Activated CD8-positive, alpha-beta T cell treated with anti-CD3 and anti-CD28 coated beads, Interleukin-2, amount 10 ng/mL, durations not matched to agents 7 days and 5 days (primary cell): ENCODE results near the gene BMP15. TPM values are rescaled to one million over a fixed set of nuclear protein-coding genes. Genes with fewer than 3 reads are reported as not detected.

Experiments used
- ATAC-seq: fragments of 150-1000 bp; cut with Tn5 transposase; one replicate; pipeline ENCODE4 v1.10.0; 2021; ENCODE audit warnings: moderate library complexity
- CTCF ChIA-PET: fragments of 350-600 bp; sonication (Branson Sonifier 250); formaldehyde crosslinking; loops from one replicate; lab custom pipeline; 2021; ENCODE audit warnings: antibody characterized with exemption; lab: Charles Lee
- POLR2A ChIA-PET: fragments of 350-600 bp; sonication (Branson Sonifier 250); formaldehyde crosslinking; loops from one replicate; lab custom pipeline; 2021; ENCODE audit warnings: antibody characterized with exemption; lab: Charles Lee
- DNase-seq: peaks from one replicate; pipeline ENCODE4 v3.0.0-alpha.2; 2020
- H3K27ac Mint-ChIP-seq: one replicate; pipeline ENCODE4 v1.8.0; 2021; ENCODE audit warnings: mild to moderate bottlenecking, mixed read lengths
- H3K27me3 Mint-ChIP-seq: one replicate; pipeline ENCODE4 v1.8.0; 2021; ENCODE audit warnings: low read depth, mixed read lengths
- H3K36me3 Mint-ChIP-seq: one replicate; pipeline ENCODE4 v1.8.0; 2021; ENCODE audit warnings: low read depth, mixed read lengths
- H3K4me1 Mint-ChIP-seq: one replicate; pipeline ENCODE4 v1.8.0; 2021; ENCODE audit warnings: low read depth, mixed read lengths
- H3K4me3 Mint-ChIP-seq: one replicate; pipeline ENCODE4 v1.8.0; 2021; ENCODE audit warnings: mild to moderate bottlenecking, mixed read lengths
- H3K9me3 Mint-ChIP-seq: one replicate; pipeline ENCODE4 v1.8.0; 2022; ENCODE audit warnings: mixed read lengths; ENCODE audit not compliant: insufficient read depth
- total RNA-seq, 2 experiments: library from RNA; stranded (reverse); gene quantifications; one replicate each; pipeline ENCODE4 v1.2.3, GENCODE V29; 2021

BMP15 gene
- not detected for total RNA-seq

GRCh38 chrX:50910685-50911176 is at the start of gene BMP15:
Gene BMP15 (plus strand): TSS chrX:50910735. CDS start chrX:50910784, 49 bp downstream.
- H3K36me3 Mint-ChIP-seq, result no peaks in the 10 kb centered on the region
- peaks cover 3% of the 10 kb centered on the region for H3K27me3 Mint-ChIP-seq
- ChIA-PET POLR2A (no interaction called here), CTCF (no interaction called here)
- peaks cover 11% of the 10 kb centered on the region for H3K4me1 Mint-ChIP-seq
- DNase-seq (no peak), ATAC-seq (no peak)
- H3K27ac Mint-ChIP-seq, result no peak within 1 kb of the TSS
- no peak within 1 kb of the TSS for H3K4me3 Mint-ChIP-seq
- H3K9me3 Mint-ChIP-seq, result no peaks in the 10 kb centered on the region

- ChIA-PET POLR2A (no interaction called here), CTCF (no interaction called here)
- no peaks in the 10 kb centered on the region for H3K4me1 Mint-ChIP-seq
- no peaks in the 10 kb centered on the region for H3K27me3 Mint-ChIP-seq
- no peaks in the 10 kb centered on the region for H3K36me3 Mint-ChIP-seq
- DNase-seq (no peak), ATAC-seq (no peak)
- H3K27ac Mint-ChIP-seq, result no peak overlapping the region
- H3K9me3 Mint-ChIP-seq, result no peaks in the 10 kb centered on the region
- H3K4me3 Mint-ChIP-seq, result no peak overlapping the region
These were observed 47.1 kb upstream of the BMP15 start for GRCh38 chrX:50863471-50863870.

GRCh38 chrX:50865311-50865710 is 45.2 kb upstream of the BMP15 start:
- Mint-ChIP-seq H3K27me3 (no peaks in the 10 kb centered on the region), H3K4me3 (no peak overlapping the region), H3K27ac (no peak overlapping the region), H3K9me3 (no peaks in the 10 kb centered on the region), H3K4me1 (no peaks in the 10 kb centered on the region), H3K36me3 (no peaks in the 10 kb centered on the region)
- ATAC-seq, result no peak
- CTCF ChIA-PET, result no interaction called here
- POLR2A ChIA-PET, result no interaction called here
- DNase-seq, result no peak

GRCh38 chrX:50871922-50872453 is 38.5 kb upstream of the BMP15 start:
- ChIA-PET POLR2A (no interaction called here), CTCF (no interaction called here)
- H3K4me3 Mint-ChIP-seq, result no peak overlapping the region
- no peaks in the 10 kb centered on the region for H3K4me1 Mint-ChIP-seq
- H3K27me3 Mint-ChIP-seq, result no peaks in the 10 kb centered on the region
- no peaks in the 10 kb centered on the region for H3K36me3 Mint-ChIP-seq
- no peaks in the 10 kb centered on the region for H3K9me3 Mint-ChIP-seq
- DNase-seq (no peak), ATAC-seq (no peak)
- H3K27ac Mint-ChIP-seq, result no peak overlapping the region

GRCh38 chrX:50874876-50875275 is 35.7 kb upstream of the BMP15 start:
- Mint-ChIP-seq H3K4me3 (no peak overlapping the region), H3K27me3 (no peaks in the 10 kb centered on the region), H3K4me1 (no peaks in the 10 kb centered on the region), H3K36me3 (no peaks in the 10 kb centered on the region), H3K27ac (no peak overlapping the region), H3K9me3 (no peaks in the 10 kb centered on the region)
- ChIA-PET CTCF (no interaction called here), POLR2A (no interaction called here)
- no peak for ATAC-seq
- no peak for DNase-seq

- H3K27ac Mint-ChIP-seq, result no peak overlapping the region
- no peaks in the 10 kb centered on the region for H3K27me3 Mint-ChIP-seq
- no peak for DNase-seq
- CTCF ChIA-PET, result no interaction called here
- H3K36me3 Mint-ChIP-seq, result no peaks in the 10 kb centered on the region
- no peak for ATAC-seq
- POLR2A ChIA-PET, result no interaction called here
- H3K4me1 Mint-ChIP-seq, result no peaks in the 10 kb centered on the region
- no peaks in the 10 kb centered on the region for H3K9me3 Mint-ChIP-seq
- no peak overlapping the region for H3K4me3 Mint-ChIP-seq
These were observed 34.0 kb upstream of the BMP15 start for GRCh38 chrX:50876551-50876950.

GRCh38 chrX:50877310-50877709 is 33.2 kb upstream of the BMP15 start:
- Mint-ChIP-seq H3K36me3 (no peaks in the 10 kb centered on the region), H3K9me3 (no peaks in the 10 kb centered on the region), H3K27me3 (no peaks in the 10 kb centered on the region), H3K4me3 (no peak overlapping the region), H3K27ac (no peak overlapping the region), H3K4me1 (no peaks in the 10 kb centered on the region)
- ChIA-PET CTCF (no interaction called here), POLR2A (no interaction called here)
- no peak for DNase-seq
- no peak for ATAC-seq

- POLR2A ChIA-PET, result no interaction called here
- no peak for DNase-seq
- no peaks in the 10 kb centered on the region for H3K36me3 Mint-ChIP-seq
- no peaks in the 10 kb centered on the region for H3K27me3 Mint-ChIP-seq
- no peaks in the 10 kb centered on the region for H3K4me1 Mint-ChIP-seq
- no peak overlapping the region for H3K4me3 Mint-ChIP-seq
- no peak for ATAC-seq
- no peaks in the 10 kb centered on the region for H3K9me3 Mint-ChIP-seq
- no peak overlapping the region for H3K27ac Mint-ChIP-seq
- CTCF ChIA-PET, result no interaction called here
These were observed 29.5 kb upstream of the BMP15 start for GRCh38 chrX:50881028-50881427.

GRCh38 chrX:50888884-50889283 is 21.7 kb upstream of the BMP15 start:
- H3K27me3 Mint-ChIP-seq, result no peaks in the 10 kb centered on the region
- DNase-seq (no peak), ATAC-seq (no peak)
- H3K4me3 Mint-ChIP-seq, result no peak overlapping the region
- H3K9me3 Mint-ChIP-seq, result no peaks in the 10 kb centered on the region
- no peaks in the 10 kb centered on the region for H3K36me3 Mint-ChIP-seq
- POLR2A ChIA-PET, result interaction anchor here (0.5 kb wide), 1 partner anchor 88 kb away, joined by 4 read pairs; no protein-coding TSS in a partner anchor
- no peak overlapping the region for H3K27ac Mint-ChIP-seq
- H3K4me1 Mint-ChIP-seq, result no peaks in the 10 kb centered on the region
- CTCF ChIA-PET, result no interaction called here

GRCh38 chrX:50889582-50889981 is 21.0 kb upstream of the BMP15 start:
- ATAC-seq (no peak), DNase-seq (no peak)
- H3K4me3 Mint-ChIP-seq, result no peak overlapping the region
- ChIA-PET POLR2A (no interaction called here), CTCF (no interaction called here)
- H3K36me3 Mint-ChIP-seq, result no peaks in the 10 kb centered on the region
- no peak overlapping the region for H3K27ac Mint-ChIP-seq
- no peaks in the 10 kb centered on the region for H3K4me1 Mint-ChIP-seq
- H3K27me3 Mint-ChIP-seq, result no peaks in the 10 kb centered on the region
- no peaks in the 10 kb centered on the region for H3K9me3 Mint-ChIP-seq

GRCh38 chrX:50893047-50893446 is 17.5 kb upstream of the BMP15 start:
- H3K4me1 Mint-ChIP-seq, result no peaks in the 10 kb centered on the region
- H3K36me3 Mint-ChIP-seq, result no peaks in the 10 kb centered on the region
- peaks cover 4% of the 10 kb centered on the region for H3K27me3 Mint-ChIP-seq
- ATAC-seq (no peak), DNase-seq (no peak)
- H3K27ac Mint-ChIP-seq, result no peak overlapping the region
- POLR2A ChIA-PET, result no interaction called here
- H3K4me3 Mint-ChIP-seq, result no peak overlapping the region
- H3K9me3 Mint-ChIP-seq, result no peaks in the 10 kb centered on the region
- CTCF ChIA-PET, result no interaction called here

GRCh38 chrX:50893466-50893865 is 17.1 kb upstream of the BMP15 start:
- no peaks in the 10 kb centered on the region for H3K9me3 Mint-ChIP-seq
- H3K36me3 Mint-ChIP-seq, result no peaks in the 10 kb centered on the region
- peaks cover 4% of the 10 kb centered on the region for H3K27me3 Mint-ChIP-seq
- DNase-seq, result no peak
- no peak for ATAC-seq
- ChIA-PET POLR2A (no interaction called here), CTCF (no interaction called here)
- no peaks in the 10 kb centered on the region for H3K4me1 Mint-ChIP-seq
- no peak overlapping the region for H3K27ac Mint-ChIP-seq
- no peak overlapping the region for H3K4me3 Mint-ChIP-seq

GRCh38 chrX:50905334-50905733 is 5.2 kb upstream of the BMP15 start:
- Mint-ChIP-seq H3K27me3 (peaks cover 2% of the 10 kb centered on the region), H3K4me3 (no peak overlapping the region), H3K9me3 (no peaks in the 10 kb centered on the region), H3K27ac (no peak overlapping the region), H3K36me3 (no peaks in the 10 kb centered on the region), H3K4me1 (no peaks in the 10 kb centered on the region)
- ChIA-PET POLR2A (no interaction called here), CTCF (no interaction called here)
- peak; percentile 20 for DNase-seq
- no peak for ATAC-seq
